Endothelial cell of umbilical vein (primary cell): ENCODE data around the gene GALNT10. TPM values are rescaled to one million over a fixed set of nuclear protein-coding genes. Genes with fewer than 3 reads are reported as not detected.

Experiments
- BruUV-seq: library from RNA; stranded (reverse); fragments of 400-500 nt; replicated peaks from 2 replicates; lab custom pipeline; 2021; lab: Mats Ljungman, UMichigan
- CTCF ChIA-PET: fragments of 300-600, 350-600 bp; sonication (Branson Sonifier 250); formaldehyde crosslinking; loops from one replicate; lab custom pipeline; 2021; ENCODE audit warnings: antibody characterized with exemption, inconsistent platforms; lab: Charles Lee
- POLR2A ChIA-PET: fragments of 300-600, 350-600 bp; sonication (Branson Sonifier 250); formaldehyde crosslinking; loops from one replicate; lab custom pipeline; 2021; ENCODE audit warnings: antibody characterized with exemption, inconsistent platforms; lab: Charles Lee
- DNase-seq: peaks from one replicate; pipeline ENCODE4 v3.0.0-alpha.2; 2011; ENCODE audit warnings: low read depth, low spot score
- FAIRE-seq: peaks from 2 replicates; lab custom pipeline; 2011; peaks lifted over from hg19 to GRCh38; lab: Jason Lieb, UNC
- H2AFZ ChIP-seq: 2 replicates; pipeline ENCODE4 v1.6.0; 2012; ENCODE audit warnings: low read depth, low read length, control low read depth, inconsistent platforms
- H3K27ac ChIP-seq: 2 replicates; pipeline ENCODE4 v1.5.1; 2011; ENCODE audit warnings: low read depth, mild to moderate bottlenecking, control low read depth, low read length, moderate library complexity; ENCODE audit not compliant: insufficient read depth
- H3K27me3 ChIP-seq, 2 experiments: 2 replicates each; pipeline versions ENCODE4 v1.6.0 to v1.6.1; 2011; ENCODE audit warnings: low read length in 2 of 2, mixed read lengths in 1 of 2; ENCODE audit not compliant: control insufficient read depth in 2 of 2, insufficient read depth in 2 of 2
- H3K36me3 ChIP-seq, 2 experiments: 2 replicates in 1 of 2; 3 replicates in 1 of 2; pipeline ENCODE4 v1.5.1; 2011; ENCODE audit warnings: low read length in 2 of 2, mild to moderate bottlenecking in 1 of 2, moderate library complexity in 1 of 2; ENCODE audit not compliant: control insufficient read depth in 2 of 2, insufficient read depth in 2 of 2; ENCODE audit errors: extremely low read depth in 1 of 2
- H3K4me1 ChIP-seq: 3 replicates; pipeline ENCODE4 v1.5.1; 2011; ENCODE audit warnings: mild to moderate bottlenecking, low read length; ENCODE audit not compliant: control insufficient read depth, insufficient read depth; ENCODE audit errors: extremely low read depth
- H3K4me2 ChIP-seq: 2 replicates; pipeline ENCODE4 v1.6.1; 2011; ENCODE audit warnings: low read length, control low read depth, mixed read lengths; ENCODE audit not compliant: insufficient read depth
- H3K4me3 ChIP-seq, 3 experiments: fragments of 200-600 bp in 1 of 3; sonication (generic), shearing (Covaris generic) in 1 of 3; replicated peaks in 1 of 3; 2 replicates each; pipeline ENCODE4 v1.5.1; 2011 to 2016; ENCODE audit warnings: control low read depth in 3 of 3, low read length in 3 of 3, mild to moderate bottlenecking in 2 of 3, inconsistent platforms in 1 of 3, low read depth in 1 of 3, moderate library complexity in 1 of 3; ENCODE audit not compliant: insufficient read depth in 1 of 3
- H3K79me2 ChIP-seq: 2 replicates; pipeline ENCODE4 v1.6.0; 2012; ENCODE audit warnings: low read length, inconsistent platforms; ENCODE audit not compliant: control insufficient read depth, insufficient read depth
- H3K9ac ChIP-seq: replicated peaks from 2 replicates; pipeline ENCODE3; 2011; ENCODE audit warnings: low read length, control low read depth; ENCODE audit not compliant: insufficient read depth; ENCODE audit errors: extremely low read depth
- H3K9me1 ChIP-seq: replicated peaks from 3 replicates; pipeline ENCODE4 v1.6.0; 2011; ENCODE audit warnings: mild to moderate bottlenecking, low read length; ENCODE audit not compliant: control insufficient read depth, insufficient read depth; ENCODE audit errors: extremely low read depth
- H3K9me3 ChIP-seq: replicated peaks from 2 replicates; pipeline ENCODE4 v1.5.1; 2012; ENCODE audit warnings: low read length, inconsistent platforms; ENCODE audit not compliant: control insufficient read depth, insufficient read depth
- H4K20me1 ChIP-seq: replicated peaks from 2 replicates; pipeline ENCODE3; 2011; ENCODE audit warnings: mild to moderate bottlenecking, low read length; ENCODE audit not compliant: control insufficient read depth, insufficient read depth; ENCODE audit errors: extremely low read depth
- GATA2 ChIP-seq: IDR thresholded peaks from 2 replicates; pipeline ENCODE4 v1.7.0; 2011; ENCODE audit warnings: low read depth, mild to moderate bottlenecking, moderate library complexity, mixed read lengths, low read length; ENCODE audit not compliant: insufficient read length, insufficient read depth
- POLR2A ChIP-seq: IDR thresholded peaks from 2 replicates; pipeline ENCODE4 v1.6.1; 2012; ENCODE audit warnings: low read depth, mild to moderate bottlenecking, control low read depth, low read length
- dilution Hi-C: fragments of 300-500 bp; cut with MboI; formaldehyde crosslinking; loops from one replicate; pipeline ENCODE4 v1.15.0; 2019; ENCODE audit warnings: low sequenced_read_pairs; ENCODE audit not compliant: extremely low pct_ligation_motif_present
- intact Hi-C: fragments of 100-400 bp; cut with micrococcal nuclease; formaldehyde crosslinking; loops from one replicate; pipeline ENCODE4 v1.10.0; 2022
- polyA plus RNA-seq, 4 experiments: library from polyadenylated mRNA; depleted of rRNA in 3 of 4; stranded (reverse) in 3 of 4; unstranded in 1 of 4; fragments of >200 nt; gene quantifications; 2 replicates each; pipeline versions ENCODE4 v1.2.1 to v1.2.3, GENCODE V29; 2011 to 2012; ENCODE audit warnings: missing spikeins in 1 of 4
- total RNA-seq: library from RNA; stranded (reverse); gene quantifications from 2 replicates; pipeline ENCODE4 v1.2.3, GENCODE V29; 2021
- TF ChIP-seq, protein P1 (sequence below), 2 donors: IDR thresholded peaks; 1 replicate in 1 of 2; 2 replicates in 1 of 2; pipeline ENCODE4 v1.5.1; 2011; ENCODE audit warnings: low read length in 2 of 2, mild to moderate bottlenecking in 2 of 2, moderate library complexity in 2 of 2, control low read depth in 1 of 2, inconsistent platforms in 1 of 2, low read depth in 1 of 2; ENCODE audit not compliant: insufficient read depth in 1 of 2; ENCODE audit errors: extremely low read depth in 1 of 2

The GALNT10 gene
- total and polyA plus RNA-seq, 2 donors (not counting 3 experiments of a cell fraction or from before 2014, with no cell fraction given): 70.2 to 77.6 TPM

DNA sequence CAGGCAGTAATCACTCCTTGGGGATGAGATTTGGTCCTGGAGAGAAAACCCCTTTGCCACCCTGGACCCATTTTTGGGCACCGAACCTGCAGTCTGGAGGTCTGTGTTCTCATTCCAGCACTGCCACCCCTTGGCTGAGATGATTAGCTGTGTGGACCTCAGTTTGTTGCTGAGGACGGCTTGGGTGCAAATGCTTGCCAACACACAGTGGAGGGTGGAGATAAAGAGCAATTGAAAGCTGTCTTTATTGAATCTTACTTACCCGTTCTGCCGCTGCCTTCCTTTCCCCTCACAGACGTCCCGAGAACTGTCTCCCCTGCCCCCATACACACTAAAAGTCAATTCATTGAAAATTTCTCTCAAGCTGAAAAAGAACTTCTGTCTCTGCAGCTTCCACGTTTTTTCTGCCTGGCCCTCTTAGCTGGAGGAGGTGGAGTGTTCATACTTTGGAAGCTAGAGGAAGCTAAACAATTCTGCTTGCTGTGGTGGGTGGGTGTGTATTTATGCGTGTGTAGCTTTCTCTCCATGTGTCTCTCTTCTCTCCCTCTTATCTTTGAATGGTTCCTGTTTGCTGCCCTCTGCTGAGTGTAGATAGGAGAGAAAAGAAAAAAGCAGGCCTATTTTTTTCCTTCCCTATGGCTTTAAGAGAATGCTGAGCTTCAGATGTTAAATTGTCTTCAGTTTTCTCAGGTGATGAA, 6.6 kb downstream of the GALNT10 start:
- ChIA-PET CTCF (interaction anchor here (0.6 to 4.9 kb wide), 44 partner anchors 9 to 1665 kb away, joined by 3 to 64 read pairs (median 5); no protein-coding TSS in a partner anchor), POLR2A (interaction anchor here (1.2 kb wide), 1 partner anchor 90 kb away, joined by 3 read pairs; no protein-coding TSS in a partner anchor)
- H2AFZ ChIP-seq: no peak overlapping the region
- H3K4me3 ChIP-seq: no peak overlapping the region
- FAIRE-seq (peak; percentile 82), DNase-seq (peak; percentile 81)
- H4K20me1 ChIP-seq: no peaks in the 10 kb centered on the region
- dilution Hi-C loops (no loop called here), intact Hi-C loops (loop anchor here (1.0 to 2.0 kb wide), 3 partner anchors 90 to 208 kb away; no protein-coding TSS in a partner anchor)
- no peak for TF ChIP-seq POLR2A
- peak; percentile 41 for TF ChIP-seq GATA2
- TF ChIP-seq, protein P1, sequence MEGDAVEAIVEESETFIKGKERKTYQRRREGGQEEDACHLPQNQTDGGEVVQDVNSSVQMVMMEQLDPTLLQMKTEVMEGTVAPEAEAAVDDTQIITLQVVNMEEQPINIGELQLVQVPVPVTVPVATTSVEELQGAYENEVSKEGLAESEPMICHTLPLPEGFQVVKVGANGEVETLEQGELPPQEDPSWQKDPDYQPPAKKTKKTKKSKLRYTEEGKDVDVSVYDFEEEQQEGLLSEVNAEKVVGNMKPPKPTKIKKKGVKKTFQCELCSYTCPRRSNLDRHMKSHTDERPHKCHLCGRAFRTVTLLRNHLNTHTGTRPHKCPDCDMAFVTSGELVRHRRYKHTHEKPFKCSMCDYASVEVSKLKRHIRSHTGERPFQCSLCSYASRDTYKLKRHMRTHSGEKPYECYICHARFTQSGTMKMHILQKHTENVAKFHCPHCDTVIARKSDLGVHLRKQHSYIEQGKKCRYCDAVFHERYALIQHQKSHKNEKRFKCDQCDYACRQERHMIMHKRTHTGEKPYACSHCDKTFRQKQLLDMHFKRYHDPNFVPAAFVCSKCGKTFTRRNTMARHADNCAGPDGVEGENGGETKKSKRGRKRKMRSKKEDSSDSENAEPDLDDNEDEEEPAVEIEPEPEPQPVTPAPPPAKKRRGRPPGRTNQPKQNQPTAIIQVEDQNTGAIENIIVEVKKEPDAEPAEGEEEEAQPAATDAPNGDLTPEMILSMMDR (IDR thresholded peaks at IDR 0.05; ENCODE audit: extremely low read depth in 1 of 2, insufficient read depth in 1 of 2, low read depth in 1 of 2, low read length in 2 of 2): peak in 1 of 2 donors; percentile 26
- H3K4me2 ChIP-seq: peak overlapping the region; percentile 39
- H3K9me3 ChIP-seq: no peaks in the 10 kb centered on the region
- peaks cover 10% of the 10 kb centered on the region for H3K79me2 ChIP-seq
- H3K27ac ChIP-seq: peak overlapping the region; percentile 12
- peaks cover 0 to 6% of the 10 kb centered on the region in 2 experiments for H3K36me3 ChIP-seq
- H3K9me1 ChIP-seq: no peaks in the 10 kb centered on the region
- H3K4me1 ChIP-seq: peaks cover 43% of the 10 kb centered on the region
- H3K9ac ChIP-seq: no peak overlapping the region
- no TSS peak for BruUV-seq
- H3K27me3 ChIP-seq: no peaks in the 10 kb centered on the region
